ENCODE results near the gene TRPC1.

GRCh38 chr3:142706321-142707127, 17.3 kb upstream of the TRPC1 start:
- no peak for TF ChIP-seq POLR2AphosphoS5 (IDR thresholded peaks at IDR 0.05; ENCODE audit: borderline replicate concordance, low read depth, low read length)
- TF ChIP-seq EZH2 (IDR thresholded peaks at IDR 0.05), result no peak
